Measurements from ENCODE around the gene UNC93A. TPM values are rescaled to one million over a fixed set of nuclear protein-coding genes. Genes with fewer than 3 reads are reported as not detected.
"Not testable (repeated sequence)": the region's sequence is repeated elsewhere in the genome, so short reads cannot be mapped to it uniquely, and the experiment has no call there.

The UNC93A gene
- polyA plus RNA-seq, 1 donor: 36.4 TPM

GRCh38 chr6:167302074-167302473 is 11.0 kb downstream of the UNC93A start:
- no peak for DNase-seq
- no peaks in the 10 kb centered on the region for H3K9me3 ChIP-seq (ENCODE audit: control insufficient read depth, low read depth, low read length)
- 86% methylated on average over 1 of the region's 9 CpGs for WGBS (ENCODE audit: insufficient coverage, low lambda C conversion rate)
- no peaks in the 10 kb centered on the region for H3K4me1 ChIP-seq (ENCODE audit: control insufficient read depth, insufficient read depth, low read length)
- H3K36me3 ChIP-seq (ENCODE audit: control insufficient read depth, insufficient read depth, low read length): no peaks in the 10 kb centered on the region
- H3K4me3 ChIP-seq (ENCODE audit: low read length): no peak overlapping the region
- H3K27me3 ChIP-seq (ENCODE audit: control insufficient read depth, insufficient read depth, low read length): no peaks in the 10 kb centered on the region
- no peak overlapping the region for H3K27ac ChIP-seq (ENCODE audit: low read length)

- WGBS (ENCODE audit: insufficient coverage, low lambda C conversion rate): no CpG with 5 or more reads among the region's 13 CpGs
- H3K4me3 ChIP-seq (ENCODE audit: low read length): no peak overlapping the region
- no peaks in the 10 kb centered on the region for H3K36me3 ChIP-seq (ENCODE audit: control insufficient read depth, insufficient read depth, low read length)
- DNase-seq: no peak
- no peaks in the 10 kb centered on the region for H3K27me3 ChIP-seq (ENCODE audit: control insufficient read depth, insufficient read depth, low read length)
- no peak overlapping the region for H3K27ac ChIP-seq (ENCODE audit: low read length)
- H3K4me1 ChIP-seq (ENCODE audit: control insufficient read depth, insufficient read depth, low read length): no peaks in the 10 kb centered on the region
- H3K9me3 ChIP-seq (ENCODE audit: control insufficient read depth, low read depth, low read length): peaks cover 3% of the 10 kb centered on the region
Measured at GRCh38 chr6:167302796-167303195, 11.7 kb downstream of the UNC93A start.

- no peak for DNase-seq
- WGBS (ENCODE audit: insufficient coverage, low lambda C conversion rate): 100% methylated on average over 1 of the region's 22 CpGs
- Histone ChIP-seq H3K36me3 (ENCODE audit: control insufficient read depth, insufficient read depth, low read length) (no peaks in the 10 kb centered on the region), H3K9me3 (ENCODE audit: control insufficient read depth, low read depth, low read length) (peaks cover 3% of the 10 kb centered on the region), H3K27me3 (ENCODE audit: control insufficient read depth, insufficient read depth, low read length) (no peaks in the 10 kb centered on the region), H3K4me3 (ENCODE audit: low read length) (no peak overlapping the region), H3K27ac (ENCODE audit: low read length) (no peak overlapping the region), H3K4me1 (ENCODE audit: control insufficient read depth, insufficient read depth, low read length) (peaks cover 9% of the 10 kb centered on the region)
Measured at GRCh38 chr6:167303675-167304625, 12.8 kb downstream of the UNC93A start.

GRCh38 chr6:167304912-167305311 is 13.8 kb downstream of the UNC93A start:
- WGBS (ENCODE audit: insufficient coverage, low lambda C conversion rate): no CpG with 5 or more reads among the region's 2 CpGs
- no peak for DNase-seq
- Histone ChIP-seq H3K9me3 (ENCODE audit: control insufficient read depth, low read depth, low read length) (peaks cover 3% of the 10 kb centered on the region), H3K4me3 (ENCODE audit: low read length) (no peak overlapping the region), H3K4me1 (ENCODE audit: control insufficient read depth, insufficient read depth, low read length) (peaks cover 17% of the 10 kb centered on the region), H3K27ac (ENCODE audit: low read length) (no peak overlapping the region), H3K36me3 (ENCODE audit: control insufficient read depth, insufficient read depth, low read length) (no peaks in the 10 kb centered on the region), H3K27me3 (ENCODE audit: control insufficient read depth, insufficient read depth, low read length) (no peaks in the 10 kb centered on the region)

GRCh38 chr6:167305796-167306195 is 14.7 kb downstream of the UNC93A start:
- peaks cover 18% of the 10 kb centered on the region for H3K4me1 ChIP-seq (ENCODE audit: control insufficient read depth, insufficient read depth, low read length)
- WGBS (ENCODE audit: insufficient coverage, low lambda C conversion rate): no CpG with 5 or more reads among the region's 18 CpGs
- H3K27ac ChIP-seq (ENCODE audit: low read length): no peak overlapping the region

GRCh38 chr6:167306401-167306998 is 15.4 kb downstream of the UNC93A start:
- no CpG with 5 or more reads among the region's 15 CpGs for WGBS (ENCODE audit: insufficient coverage, low lambda C conversion rate)
- Histone ChIP-seq H3K4me3 (ENCODE audit: low read length) (no peak overlapping the region), H3K4me1 (ENCODE audit: control insufficient read depth, insufficient read depth, low read length) (peaks cover 18% of the 10 kb centered on the region), H3K36me3 (ENCODE audit: control insufficient read depth, insufficient read depth, low read length) (no peaks in the 10 kb centered on the region), H3K27me3 (ENCODE audit: control insufficient read depth, insufficient read depth, low read length) (no peaks in the 10 kb centered on the region), H3K9me3 (ENCODE audit: control insufficient read depth, low read depth, low read length) (peaks cover 3% of the 10 kb centered on the region), H3K27ac (ENCODE audit: low read length) (no peak overlapping the region)
- peak in 1 of 2 donors; percentile 34 for DNase-seq

More at GRCh38 chr6:167305796-167306195, 14.7 kb downstream of the UNC93A start:
- DNase-seq: no peak
- no peak overlapping the region for H3K4me3 ChIP-seq (ENCODE audit: low read length)
- H3K27me3 ChIP-seq (ENCODE audit: control insufficient read depth, insufficient read depth, low read length): no peaks in the 10 kb centered on the region
- H3K9me3 ChIP-seq (ENCODE audit: control insufficient read depth, low read depth, low read length): peaks cover 3% of the 10 kb centered on the region
- no peaks in the 10 kb centered on the region for H3K36me3 ChIP-seq (ENCODE audit: control insufficient read depth, insufficient read depth, low read length)

- no peak for DNase-seq
- Histone ChIP-seq H3K4me3 (ENCODE audit: low read length) (no peak overlapping the region), H3K27me3 (ENCODE audit: control insufficient read depth, insufficient read depth, low read length) (no peaks in the 10 kb centered on the region), H3K27ac (ENCODE audit: low read length) (no peak overlapping the region), H3K9me3 (ENCODE audit: control insufficient read depth, low read depth, low read length) (peaks cover 3% of the 10 kb centered on the region), H3K36me3 (ENCODE audit: control insufficient read depth, insufficient read depth, low read length) (no peaks in the 10 kb centered on the region), H3K4me1 (ENCODE audit: control insufficient read depth, insufficient read depth, low read length) (peaks cover 18% of the 10 kb centered on the region)
- 72% methylated on average over 5 of the region's 20 CpGs for WGBS (ENCODE audit: insufficient coverage, low lambda C conversion rate)
Measured at GRCh38 chr6:167307342-167307955, 16.3 kb downstream of the UNC93A start.

- no peak for DNase-seq
- Histone ChIP-seq H3K4me3 (ENCODE audit: low read length) (no peak overlapping the region), H3K4me1 (ENCODE audit: control insufficient read depth, insufficient read depth, low read length) (peaks cover 18% of the 10 kb centered on the region), H3K27ac (ENCODE audit: low read length) (no peak overlapping the region), H3K9me3 (ENCODE audit: control insufficient read depth, low read depth, low read length) (peaks cover 3% of the 10 kb centered on the region), H3K27me3 (ENCODE audit: control insufficient read depth, insufficient read depth, low read length) (no peaks in the 10 kb centered on the region), H3K36me3 (ENCODE audit: control insufficient read depth, insufficient read depth, low read length) (no peaks in the 10 kb centered on the region)
- WGBS (ENCODE audit: insufficient coverage, low lambda C conversion rate): no CpG with 5 or more reads among the region's 5 CpGs
Measured at GRCh38 chr6:167308207-167308606, 17.1 kb downstream of the UNC93A start.

- no CpG with 5 or more reads among the region's 17 CpGs for WGBS (ENCODE audit: insufficient coverage, low lambda C conversion rate)
- peak overlapping the region; percentile 6 for H3K27ac ChIP-seq (ENCODE audit: low read length)
- H3K36me3 ChIP-seq (ENCODE audit: control insufficient read depth, insufficient read depth, low read length): not testable (repeated sequence)
Measured at GRCh38 chr6:167309355-167310192, 18.5 kb downstream of the UNC93A start.

GRCh38 chr6:167311286-167311685 is 20.2 kb downstream of the UNC93A start:
- no peak overlapping the region for H3K27ac ChIP-seq (ENCODE audit: low read length)

More at GRCh38 chr6:167309355-167310192, 18.5 kb downstream of the UNC93A start:
- H3K9me3 ChIP-seq (ENCODE audit: control insufficient read depth, low read depth, low read length); DNase-seq; H3K4me3 ChIP-seq (ENCODE audit: low read length); H3K27me3 ChIP-seq (ENCODE audit: control insufficient read depth, insufficient read depth, low read length): not testable (repeated sequence)
- peaks cover 18% of the 10 kb centered on the region for H3K4me1 ChIP-seq (ENCODE audit: control insufficient read depth, insufficient read depth, low read length)

More at GRCh38 chr6:167311286-167311685, 20.2 kb downstream of the UNC93A start:
- Histone ChIP-seq H3K36me3 (ENCODE audit: control insufficient read depth, insufficient read depth, low read length) (no peaks in the 10 kb centered on the region), H3K4me3 (ENCODE audit: low read length) (no peak overlapping the region), H3K9me3 (ENCODE audit: control insufficient read depth, low read depth, low read length) (peaks cover 3% of the 10 kb centered on the region), H3K4me1 (ENCODE audit: control insufficient read depth, insufficient read depth, low read length) (peaks cover 18% of the 10 kb centered on the region), H3K27me3 (ENCODE audit: control insufficient read depth, insufficient read depth, low read length) (no peaks in the 10 kb centered on the region)
- WGBS (ENCODE audit: insufficient coverage, low lambda C conversion rate): no CpG with 5 or more reads among the region's 2 CpGs
- DNase-seq: no peak

Data from large intestine (tissue), 3 donors.